Gastrocnemius medialis (tissue), 4 donors: ENCODE results near the gene MRPL39.

Experiments
- CTCF ChIP-seq, 5 experiments: fragments of 450-650 bp in 3 of 5; fragments of 200-600 bp in 2 of 5; sonication (generic) in 2 of 5; IDR thresholded peaks in 4 of 5; conservative IDR thresholded peaks in 1 of 5; 1 replicate in 4 of 5; 2 replicates in 1 of 5; pipeline ENCODE4 v1.5.1; 2016 to 2019; ENCODE audit warnings: antibody characterized with exemption in 5 of 5, mild to moderate bottlenecking in 3 of 5, moderate library complexity in 3 of 5
- POLR2A ChIP-seq, 2 donors: fragments of 450-650 bp; IDR thresholded peaks; one replicate each; pipeline ENCODE4 v1.6.1; 2017; ENCODE audit warnings: antibody characterized with exemption in 2 of 2, mild to moderate bottlenecking in 2 of 2, moderate library complexity in 2 of 2

- TF ChIP-seq CTCF (IDR thresholded peaks at IDR 0.05 in 4 of 5, conservative IDR thresholded peaks at IDR 0.05 in 1 of 5) (no peak), POLR2A (IDR thresholded peaks at IDR 0.05) (no peak)
Observed at GRCh38 chr21:25643486-25643885, 36.2 kb upstream of the MRPL39 start.
